HCT116 (cell line): ENCODE results near the gene MRPL33. TPM values are rescaled to one million over a fixed set of nuclear protein-coding genes. Genes with fewer than 3 reads are reported as not detected.

Experiments used
- ATAC-seq: fragments of 200-7000 bp; cut with Tn5 transposase; 2 replicates; pipeline ENCODE4 v1.9.1; 2020; ENCODE audit warnings: mild to moderate bottlenecking, moderate library complexity
- BruUV-seq: library from RNA; stranded (reverse); fragments of 400-500 nt; replicated peaks from 2 replicates; lab custom pipeline; 2021; lab: Mats Ljungman, UMichigan
- CTCF ChIA-PET: fragments of 300-600 bp; sonication (Branson Sonifier 250); formaldehyde crosslinking; loops from one replicate; lab custom pipeline; 2021; ENCODE audit warnings: antibody characterized with exemption; lab: Charles Lee
- POLR2A ChIA-PET: fragments of 300-600, 350-600 bp; sonication (Branson Sonifier 250); formaldehyde crosslinking; loops from one replicate; lab custom pipeline; 2021; ENCODE audit warnings: antibody characterized with exemption; lab: Charles Lee
- RAD21 ChIA-PET, 2 experiments: fragments of 300-600 bp; sonication (Branson Sonifier 250); formaldehyde crosslinking; loops; one replicate each; lab custom pipeline; 2023; ENCODE audit warnings: low total read pairs in 2 of 2; ENCODE audit not compliant: uncharacterized antibody in 2 of 2, unreplicated experiment in 2 of 2, low non-redundant PET in 1 of 2; lab: Charles Lee
- DNase-seq: peaks from one replicate; pipeline ENCODE4 v3.0.0-alpha.2; 2010; ENCODE audit warnings: low read depth, low spot score
- H2AFZ ChIP-seq: fragments of 200-600 bp; shearing (Covaris generic), sonication (generic); 2 replicates; pipeline ENCODE4 v1.6.1; 2017; ENCODE audit warnings: low read depth, mixed run types, mixed read lengths, antibody characterized with exemption, low read length; ENCODE audit not compliant: poor library complexity, severe bottlenecking
- H3K27ac ChIP-seq: 2 replicates; pipeline ENCODE4 v1.5.1; 2012; ENCODE audit warnings: low read depth, low read length
- H3K27me3 ChIP-seq: fragments of 200-600 bp; sonication (generic); 2 replicates; pipeline ENCODE4 v1.6.1; 2016; ENCODE audit warnings: mixed run types, low read length, mixed read lengths; ENCODE audit not compliant: insufficient read depth
- H3K36me3 ChIP-seq, 2 experiments: fragments of 200-500 bp in 1 of 2; fragments of 200-600 bp in 1 of 2; sonication (Bioruptor generic) in 1 of 2; sonication (generic) in 1 of 2; 2 replicates each; pipeline versions ENCODE4 v1.5.1 to v1.6.1; 2014 to 2016; ENCODE audit warnings: low read length in 2 of 2, inconsistent platforms in 1 of 2, mixed read lengths in 1 of 2, mixed run types in 1 of 2; ENCODE audit not compliant: insufficient read depth in 2 of 2, control insufficient read depth in 1 of 2
- H3K4me1 ChIP-seq, 2 experiments: fragments of 200-600 bp in 1 of 2; sonication (generic) in 1 of 2; 2 replicates each; pipeline versions ENCODE4 v1.5.1 to v1.6.1; 2012 to 2017; ENCODE audit warnings: low read length in 2 of 2, inconsistent platforms in 1 of 2, mild to moderate bottlenecking in 1 of 2, mixed read lengths in 1 of 2, mixed run types in 1 of 2, moderate library complexity in 1 of 2; ENCODE audit not compliant: insufficient read depth in 2 of 2, control insufficient read depth in 1 of 2
- H3K4me2 ChIP-seq: fragments of 200-600 bp; sonication (generic); 2 replicates; pipeline ENCODE4 v1.6.1; 2017; ENCODE audit warnings: mixed run types, low read length, mixed read lengths
- H3K4me3 ChIP-seq, 2 experiments: fragments of 200-600 bp in 1 of 2; sonication (generic) in 1 of 2; replicated peaks in 1 of 2; 2 replicates each; pipeline ENCODE4 v1.5.1; 2011 to 2016; ENCODE audit warnings: low read length in 2 of 2, control low read depth in 1 of 2, low read depth in 1 of 2, mild to moderate bottlenecking in 1 of 2, mixed read lengths in 1 of 2, mixed run types in 1 of 2
- H3K79me2 ChIP-seq: fragments of 200-600 bp; sonication (generic); 2 replicates; pipeline ENCODE4 v1.6.1; 2017; ENCODE audit warnings: mild to moderate bottlenecking, mixed run types, low read length, moderate library complexity, mixed read lengths; ENCODE audit not compliant: insufficient read depth
- H3K9ac ChIP-seq: fragments of 200-600 bp; sonication (generic); 2 replicates; pipeline ENCODE4 v1.6.1; 2016; ENCODE audit warnings: low read length, mixed read lengths
- H3K9me2 ChIP-seq: fragments of 200-600 bp; sonication (generic), shearing (Covaris generic); 2 replicates; pipeline ENCODE4 v1.6.1; 2017; ENCODE audit warnings: mixed run types, mild to moderate bottlenecking, moderate library complexity; ENCODE audit not compliant: insufficient read depth
- H3K9me3 ChIP-seq, 2 experiments: fragments of 200-500 bp in 1 of 2; fragments of 200-600 bp in 1 of 2; sonication (Bioruptor generic) in 1 of 2; sonication (generic) in 1 of 2; 2 replicates each; pipeline ENCODE4 v1.6.1; 2014 to 2017; ENCODE audit warnings: low read length in 2 of 2, mixed read lengths in 2 of 2, inconsistent platforms in 1 of 2, low read depth in 1 of 2, mild to moderate bottlenecking in 1 of 2, mixed run types in 1 of 2, moderate library complexity in 1 of 2; ENCODE audit not compliant: control insufficient read depth in 1 of 2, insufficient read depth in 1 of 2
- H4K20me1 ChIP-seq: fragments of 200-600 bp; sonication (generic), shearing (Covaris generic); 2 replicates; pipeline ENCODE4 v1.6.1; 2017; ENCODE audit warnings: mixed run types, mild to moderate bottlenecking, moderate library complexity; ENCODE audit not compliant: insufficient read depth
- EZH2 ChIP-seq: fragments of 200-600 bp; sonication (generic); IDR thresholded peaks from 2 replicates; pipeline ENCODE4 v1.6.1; 2017; ENCODE audit warnings: antibody characterized with exemption, mixed run types
- REST ChIP-seq: IDR thresholded peaks from 2 replicates; pipeline ENCODE4 v1.6.1; 2012; ENCODE audit warnings: low read depth
- intact Hi-C: fragments of 100-400 bp; cut with micrococcal nuclease; formaldehyde crosslinking; loops from 2 replicates; pipeline ENCODE4 v1.10.0; 2022
- total RNA-seq: library from RNA; stranded (reverse); gene quantifications from one replicate; pipeline ENCODE4 v1.2.1, GENCODE V29; 2021; ENCODE audit not compliant: unreplicated experiment
- TF ChIP-seq, protein P1 (sequence below): IDR thresholded peaks from 2 replicates; pipeline ENCODE4 v1.6.1; 2011; ENCODE audit warnings: mild to moderate bottlenecking, low read length, moderate library complexity; ENCODE audit not compliant: insufficient replicate concordance; ENCODE audit errors: extremely low read depth

MRPL33 gene
- total RNA-seq, 1 experiment from 2014 or later: 66.3 TPM

DNA sequence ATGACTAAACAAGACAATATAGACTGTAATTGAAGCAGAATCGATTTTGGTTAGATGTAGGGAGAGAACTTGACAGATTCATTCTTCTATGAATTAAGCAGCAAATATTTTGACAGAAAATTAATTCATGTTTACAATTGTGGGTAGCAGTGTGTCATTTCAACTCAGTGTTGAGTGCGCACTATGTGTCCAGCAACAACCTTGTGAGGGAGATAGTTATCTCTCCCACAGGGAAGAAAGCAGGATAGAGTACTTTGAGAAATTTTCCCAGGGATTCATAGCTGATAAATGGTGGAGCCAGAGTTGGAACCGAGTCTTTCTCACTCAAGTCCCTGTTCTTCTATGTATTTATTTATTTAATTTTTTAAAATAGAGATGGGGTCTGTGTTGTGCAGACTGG lies 5.2 kb downstream of the MRPL33 start:
- H3K4me3 ChIP-seq: no peak overlapping the region
- ChIA-PET RAD21 (interaction anchor here in 1 of 2 experiments (0.7 kb wide), 1 partner anchor 683 kb away, joined by 3 read pairs; no protein-coding TSS in a partner anchor), CTCF (no interaction called here), POLR2A (no interaction called here)
- H3K27ac ChIP-seq: no peak overlapping the region
- no peaks in the 10 kb centered on the region for H3K9me2 ChIP-seq
- H3K4me1 ChIP-seq: peaks cover 5 to 12% of the 10 kb centered on the region in 2 experiments; a peak in 3 of 4 replicates
- H4K20me1 ChIP-seq: peaks cover 5% of the 10 kb centered on the region; the same call in 1 of the 2 replicates
- intact Hi-C loops: no loop called here
- no peak for TF ChIP-seq REST
- TF ChIP-seq, protein P1, sequence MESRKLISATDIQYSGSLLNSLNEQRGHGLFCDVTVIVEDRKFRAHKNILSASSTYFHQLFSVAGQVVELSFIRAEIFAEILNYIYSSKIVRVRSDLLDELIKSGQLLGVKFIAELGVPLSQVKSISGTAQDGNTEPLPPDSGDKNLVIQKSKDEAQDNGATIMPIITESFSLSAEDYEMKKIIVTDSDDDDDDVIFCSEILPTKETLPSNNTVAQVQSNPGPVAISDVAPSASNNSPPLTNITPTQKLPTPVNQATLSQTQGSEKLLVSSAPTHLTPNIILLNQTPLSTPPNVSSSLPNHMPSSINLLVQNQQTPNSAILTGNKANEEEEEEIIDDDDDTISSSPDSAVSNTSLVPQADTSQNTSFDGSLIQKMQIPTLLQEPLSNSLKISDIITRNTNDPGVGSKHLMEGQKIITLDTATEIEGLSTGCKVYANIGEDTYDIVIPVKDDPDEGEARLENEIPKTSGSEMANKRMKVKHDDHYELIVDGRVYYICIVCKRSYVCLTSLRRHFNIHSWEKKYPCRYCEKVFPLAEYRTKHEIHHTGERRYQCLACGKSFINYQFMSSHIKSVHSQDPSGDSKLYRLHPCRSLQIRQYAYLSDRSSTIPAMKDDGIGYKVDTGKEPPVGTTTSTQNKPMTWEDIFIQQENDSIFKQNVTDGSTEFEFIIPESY: no peak
- TF ChIP-seq EZH2: no peak
- BruUV-seq: no TSS peak
- H3K36me3 ChIP-seq: peaks cover 6 to 11% of the 10 kb centered on the region in 2 experiments; a peak in 2 of 4 replicates
- no peak overlapping the region for H3K4me2 ChIP-seq
- H3K9me3 ChIP-seq: no peaks in the 10 kb centered on the region
- no peaks in the 10 kb centered on the region for H3K27me3 ChIP-seq
- no peak overlapping the region for H3K9ac ChIP-seq
- ATAC-seq: no peak
- peaks cover 75% of the 10 kb centered on the region for H3K79me2 ChIP-seq
- H2AFZ ChIP-seq: no peak overlapping the region
- no peak for DNase-seq
